ENCODE measurements around the gene RHOV. TPM values are rescaled to one million over a fixed set of nuclear protein-coding genes. Genes with fewer than 3 reads are reported as not detected.

Gene RHOV
- total RNA-seq, 1 experiment from 2014 or later: 4.2 TPM

- ATAC-seq (no peak), DNase-seq (ENCODE audit: low read depth, low spot score) (no peak)
- TF ChIP-seq POLR2AphosphoS5 (IDR thresholded peaks at IDR 0.05; ENCODE audit: low read depth, low read length) (no peak), SIN3A (IDR thresholded peaks at IDR 0.05; ENCODE audit: borderline replicate concordance, insufficient read depth, low read depth, low read length) (no peak), TCF7L2 (IDR thresholded peaks at IDR 0.05; ENCODE audit: low read depth, low read length) (no peak)
- TF ChIP-seq, protein P1, sequence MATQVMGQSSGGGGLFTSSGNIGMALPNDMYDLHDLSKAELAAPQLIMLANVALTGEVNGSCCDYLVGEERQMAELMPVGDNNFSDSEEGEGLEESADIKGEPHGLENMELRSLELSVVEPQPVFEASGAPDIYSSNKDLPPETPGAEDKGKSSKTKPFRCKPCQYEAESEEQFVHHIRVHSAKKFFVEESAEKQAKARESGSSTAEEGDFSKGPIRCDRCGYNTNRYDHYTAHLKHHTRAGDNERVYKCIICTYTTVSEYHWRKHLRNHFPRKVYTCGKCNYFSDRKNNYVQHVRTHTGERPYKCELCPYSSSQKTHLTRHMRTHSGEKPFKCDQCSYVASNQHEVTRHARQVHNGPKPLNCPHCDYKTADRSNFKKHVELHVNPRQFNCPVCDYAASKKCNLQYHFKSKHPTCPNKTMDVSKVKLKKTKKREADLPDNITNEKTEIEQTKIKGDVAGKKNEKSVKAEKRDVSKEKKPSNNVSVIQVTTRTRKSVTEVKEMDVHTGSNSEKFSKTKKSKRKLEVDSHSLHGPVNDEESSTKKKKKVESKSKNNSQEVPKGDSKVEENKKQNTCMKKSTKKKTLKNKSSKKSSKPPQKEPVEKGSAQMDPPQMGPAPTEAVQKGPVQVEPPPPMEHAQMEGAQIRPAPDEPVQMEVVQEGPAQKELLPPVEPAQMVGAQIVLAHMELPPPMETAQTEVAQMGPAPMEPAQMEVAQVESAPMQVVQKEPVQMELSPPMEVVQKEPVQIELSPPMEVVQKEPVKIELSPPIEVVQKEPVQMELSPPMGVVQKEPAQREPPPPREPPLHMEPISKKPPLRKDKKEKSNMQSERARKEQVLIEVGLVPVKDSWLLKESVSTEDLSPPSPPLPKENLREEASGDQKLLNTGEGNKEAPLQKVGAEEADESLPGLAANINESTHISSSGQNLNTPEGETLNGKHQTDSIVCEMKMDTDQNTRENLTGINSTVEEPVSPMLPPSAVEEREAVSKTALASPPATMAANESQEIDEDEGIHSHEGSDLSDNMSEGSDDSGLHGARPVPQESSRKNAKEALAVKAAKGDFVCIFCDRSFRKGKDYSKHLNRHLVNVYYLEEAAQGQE (IDR thresholded peaks at IDR 0.05; ENCODE audit: insufficient read depth in 1 of 2, low read depth in 2 of 2, low read length in 1 of 2): no peak
- TF ChIP-seq, protein P2, sequence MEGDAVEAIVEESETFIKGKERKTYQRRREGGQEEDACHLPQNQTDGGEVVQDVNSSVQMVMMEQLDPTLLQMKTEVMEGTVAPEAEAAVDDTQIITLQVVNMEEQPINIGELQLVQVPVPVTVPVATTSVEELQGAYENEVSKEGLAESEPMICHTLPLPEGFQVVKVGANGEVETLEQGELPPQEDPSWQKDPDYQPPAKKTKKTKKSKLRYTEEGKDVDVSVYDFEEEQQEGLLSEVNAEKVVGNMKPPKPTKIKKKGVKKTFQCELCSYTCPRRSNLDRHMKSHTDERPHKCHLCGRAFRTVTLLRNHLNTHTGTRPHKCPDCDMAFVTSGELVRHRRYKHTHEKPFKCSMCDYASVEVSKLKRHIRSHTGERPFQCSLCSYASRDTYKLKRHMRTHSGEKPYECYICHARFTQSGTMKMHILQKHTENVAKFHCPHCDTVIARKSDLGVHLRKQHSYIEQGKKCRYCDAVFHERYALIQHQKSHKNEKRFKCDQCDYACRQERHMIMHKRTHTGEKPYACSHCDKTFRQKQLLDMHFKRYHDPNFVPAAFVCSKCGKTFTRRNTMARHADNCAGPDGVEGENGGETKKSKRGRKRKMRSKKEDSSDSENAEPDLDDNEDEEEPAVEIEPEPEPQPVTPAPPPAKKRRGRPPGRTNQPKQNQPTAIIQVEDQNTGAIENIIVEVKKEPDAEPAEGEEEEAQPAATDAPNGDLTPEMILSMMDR (IDR thresholded peaks at IDR 0.05): no peak
- ChIA-PET CTCF (no interaction called here), POLR2A (no interaction called here)
- intact Hi-C loops (cut with micrococcal nuclease; ENCODE audit: unreplicated experiment) (no loop called here), in situ Hi-C loops (cut with HindIII; ENCODE audit: low pct_unique_long_range_greater_than_20kb, low sequenced_read_pairs) (no loop called here)
- Histone ChIP-seq H3K4me1 (ENCODE audit: control insufficient read depth, insufficient read depth, low read length) (no peaks in the 10 kb centered on the region), H3K27ac (ENCODE audit: low read length) (no peak overlapping the region), H3K9me3 (ENCODE audit: control insufficient read depth, insufficient read depth, low read depth, low read length) (no peaks in the 10 kb centered on the region), H3K36me3 (ENCODE audit: control insufficient read depth, insufficient read depth, low read length) (no peaks in the 10 kb centered on the region), H3K27me3 (ENCODE audit: control insufficient read depth, insufficient read depth, low read length) (no peaks in the 10 kb centered on the region), H3K4me3 (ENCODE audit: low read depth in 2 of 2, low read length in 2 of 2) (no peak overlapping the region)
- BruUV-seq (replicated peaks): no TSS peak
These were observed 23.4 kb downstream of the RHOV start for GRCh38 chr15:40850576-40851112.

- BruUV-seq (replicated peaks): no TSS peak
These were observed 26.6 kb downstream of the RHOV start for GRCh38 chr15:40847223-40847961.

More at GRCh38 chr15:40847223-40847961, 26.6 kb downstream of the RHOV start:
- intact Hi-C loops (cut with micrococcal nuclease; ENCODE audit: unreplicated experiment) (no loop called here), in situ Hi-C loops (cut with HindIII; ENCODE audit: low pct_unique_long_range_greater_than_20kb, low sequenced_read_pairs) (no loop called here)
- ChIA-PET CTCF (interaction anchor here (0.5 to 0.9 kb wide), 3 partner anchors 10 to 258 kb away, joined by 3 to 4 read pairs (median 3); no protein-coding TSS in a partner anchor), POLR2A (no interaction called here)
- no peak for DNase-seq (ENCODE audit: low read depth, low spot score)
- Histone ChIP-seq H3K27ac (ENCODE audit: low read length) (no peak overlapping the region), H3K9me3 (ENCODE audit: control insufficient read depth, insufficient read depth, low read depth, low read length) (no peaks in the 10 kb centered on the region), H3K4me1 (ENCODE audit: control insufficient read depth, insufficient read depth, low read length) (peaks cover 3% of the 10 kb centered on the region; the same call in 1 of the 2 replicates), H3K27me3 (ENCODE audit: control insufficient read depth, insufficient read depth, low read length) (no peaks in the 10 kb centered on the region), H3K36me3 (ENCODE audit: control insufficient read depth, insufficient read depth, low read length) (peaks cover 2% of the 10 kb centered on the region; the same call in 1 of the 2 replicates), H3K4me3 (ENCODE audit: low read depth in 2 of 2, low read length in 2 of 2) (no peak overlapping the region)
- TF ChIP-seq POLR2AphosphoS5 (IDR thresholded peaks at IDR 0.05; ENCODE audit: low read depth, low read length): no peak
- no peak for TF ChIP-seq SIN3A (IDR thresholded peaks at IDR 0.05; ENCODE audit: borderline replicate concordance, insufficient read depth, low read depth, low read length)
- TF ChIP-seq TCF7L2 (IDR thresholded peaks at IDR 0.05; ENCODE audit: low read depth, low read length): no peak
- peak; percentile 42 for ATAC-seq
